ENCODE results near the gene PDZD4. TPM values are rescaled to one million over a fixed set of nuclear protein-coding genes. Genes with fewer than 3 reads are reported as not detected.

PDZD4 gene
- total and polyA plus RNA-seq, 2 experiments from 2014 or later = 0.50 to 5.8 TPM

DNA sequence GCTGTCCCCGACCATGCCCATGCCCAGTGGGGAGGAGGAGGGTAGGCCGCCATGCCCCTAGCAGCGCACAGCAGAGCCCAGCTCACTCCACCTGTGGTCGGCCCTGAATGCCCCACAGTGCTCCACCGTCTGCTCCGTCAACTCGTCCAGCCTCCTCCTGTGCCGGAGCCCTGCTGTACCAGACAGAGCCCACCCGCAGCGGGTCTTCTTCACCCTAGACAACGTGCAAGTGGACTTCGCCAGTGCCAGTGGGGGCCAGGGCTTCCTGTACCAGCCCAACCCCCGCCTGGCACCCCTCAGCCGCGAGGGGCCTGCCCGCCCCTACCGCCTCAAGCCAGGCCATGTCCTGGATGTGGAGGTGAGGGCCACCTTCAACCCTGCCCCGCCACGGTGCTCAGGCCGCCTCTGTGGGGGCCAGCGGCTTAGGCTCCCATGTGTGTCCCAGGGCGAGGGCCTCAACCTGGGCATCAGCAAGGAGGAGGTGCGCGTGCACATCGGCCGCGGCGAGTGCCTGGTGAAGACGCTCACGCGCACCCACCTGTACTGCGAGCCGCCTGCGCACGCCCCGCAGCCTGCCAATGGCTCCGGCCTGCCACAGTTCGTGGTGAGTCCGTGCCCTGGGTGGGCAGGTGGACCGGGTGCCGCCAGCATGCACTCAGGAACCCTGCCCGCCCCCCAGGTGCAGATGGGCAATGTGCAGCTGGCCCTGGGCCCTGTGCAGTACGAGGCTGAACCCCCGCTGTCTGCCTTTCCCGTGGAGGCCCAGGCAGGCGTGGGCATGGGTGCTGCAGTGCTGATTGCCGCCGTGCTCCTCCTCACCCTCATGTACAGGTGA, 56.4 kb downstream of the PDZD4 start:
- Histone ChIP-seq H3K36me3 (no peaks in the 10 kb centered on the region), H3K4me3 (no peak overlapping the region), H3K27me3 (no peaks in the 10 kb centered on the region), H3K4me1 (ENCODE audit: low read depth) (no peaks in the 10 kb centered on the region), H3K27ac (no peak overlapping the region), H3K9me3 (ENCODE audit: low read depth) (no peaks in the 10 kb centered on the region)
- no peak for DNase-seq (ENCODE audit: low read depth in 1 of 2, low spot score in 1 of 2)
- TF ChIP-seq, protein P1, sequence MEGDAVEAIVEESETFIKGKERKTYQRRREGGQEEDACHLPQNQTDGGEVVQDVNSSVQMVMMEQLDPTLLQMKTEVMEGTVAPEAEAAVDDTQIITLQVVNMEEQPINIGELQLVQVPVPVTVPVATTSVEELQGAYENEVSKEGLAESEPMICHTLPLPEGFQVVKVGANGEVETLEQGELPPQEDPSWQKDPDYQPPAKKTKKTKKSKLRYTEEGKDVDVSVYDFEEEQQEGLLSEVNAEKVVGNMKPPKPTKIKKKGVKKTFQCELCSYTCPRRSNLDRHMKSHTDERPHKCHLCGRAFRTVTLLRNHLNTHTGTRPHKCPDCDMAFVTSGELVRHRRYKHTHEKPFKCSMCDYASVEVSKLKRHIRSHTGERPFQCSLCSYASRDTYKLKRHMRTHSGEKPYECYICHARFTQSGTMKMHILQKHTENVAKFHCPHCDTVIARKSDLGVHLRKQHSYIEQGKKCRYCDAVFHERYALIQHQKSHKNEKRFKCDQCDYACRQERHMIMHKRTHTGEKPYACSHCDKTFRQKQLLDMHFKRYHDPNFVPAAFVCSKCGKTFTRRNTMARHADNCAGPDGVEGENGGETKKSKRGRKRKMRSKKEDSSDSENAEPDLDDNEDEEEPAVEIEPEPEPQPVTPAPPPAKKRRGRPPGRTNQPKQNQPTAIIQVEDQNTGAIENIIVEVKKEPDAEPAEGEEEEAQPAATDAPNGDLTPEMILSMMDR (IDR thresholded peaks at IDR 0.05; ENCODE audit: low read depth, low read length) = no peak

DNA sequence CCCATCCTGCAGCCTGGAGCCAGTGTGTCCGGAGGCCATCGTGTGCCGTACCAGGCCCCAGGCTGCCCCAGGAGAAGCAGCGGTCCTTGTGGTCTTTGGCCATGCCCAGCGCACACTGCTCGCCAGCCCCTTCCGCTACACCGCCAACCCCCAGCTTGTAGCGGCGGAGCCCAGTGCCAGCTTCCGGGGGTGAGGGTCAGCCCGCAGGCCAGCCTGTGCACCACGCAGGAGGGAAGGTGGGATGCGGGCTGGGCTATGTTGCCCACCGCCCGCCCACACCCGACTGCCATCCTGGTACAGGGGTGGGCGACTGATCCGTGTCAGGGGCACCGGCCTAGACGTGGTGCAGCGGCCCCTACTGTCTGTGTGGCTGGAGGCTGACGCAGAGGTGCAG, 57.1 kb downstream of the PDZD4 start:
- Histone ChIP-seq H3K27ac (no peak overlapping the region), H3K4me1 (ENCODE audit: low read depth) (no peaks in the 10 kb centered on the region), H3K36me3 (no peaks in the 10 kb centered on the region), H3K27me3 (no peaks in the 10 kb centered on the region), H3K9me3 (ENCODE audit: low read depth) (no peaks in the 10 kb centered on the region), H3K4me3 (no peak overlapping the region)
- TF ChIP-seq, protein P1 (IDR thresholded peaks at IDR 0.05; ENCODE audit: low read depth, low read length) = no peak
- DNase-seq (ENCODE audit: low read depth in 1 of 2, low spot score in 1 of 2) = no peak

DNA sequence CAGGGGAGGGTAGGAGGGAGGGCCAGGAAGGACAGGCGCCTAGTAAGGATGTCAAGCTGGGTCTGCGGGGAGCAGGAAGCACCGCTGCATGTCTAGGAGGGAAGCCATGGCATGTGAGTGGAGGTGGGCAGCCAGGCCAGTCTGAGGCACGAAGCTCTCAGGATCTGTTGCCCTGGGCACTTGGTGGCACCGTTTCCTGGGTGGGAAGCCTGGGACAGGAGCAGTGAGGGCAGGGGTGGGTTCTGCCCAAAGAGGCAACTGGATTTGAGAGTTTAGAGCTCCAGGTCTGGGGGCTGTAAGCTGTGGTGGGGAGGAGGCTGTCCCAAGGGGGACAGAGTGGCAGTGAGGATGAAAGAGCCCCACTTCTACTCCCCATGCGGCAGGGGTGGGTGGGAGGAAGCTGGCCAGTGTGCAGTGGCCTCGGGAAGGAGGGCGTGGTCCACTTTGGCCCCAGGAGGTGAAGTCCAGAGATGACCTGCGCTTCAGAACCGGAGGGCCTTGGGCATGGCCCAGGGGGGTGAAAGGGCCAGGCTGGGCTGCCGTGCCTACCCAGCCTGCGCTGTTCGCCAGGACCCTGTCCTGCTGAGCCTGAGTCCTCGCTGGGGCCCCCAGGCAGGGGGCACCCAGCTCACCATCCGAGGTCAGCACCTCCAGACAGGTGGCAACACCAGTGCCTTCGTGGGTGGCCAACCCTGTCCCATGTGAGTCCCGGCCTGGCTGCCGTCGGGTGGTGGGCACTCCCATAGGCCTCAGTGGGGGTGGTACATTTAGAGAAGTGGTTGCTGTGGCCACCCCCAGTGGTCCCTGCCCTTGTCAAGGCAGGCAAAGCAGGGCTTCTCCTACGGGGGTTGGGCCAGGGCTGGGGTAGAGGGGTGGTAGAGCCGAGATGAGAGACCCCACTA, 57.8 kb downstream of the PDZD4 start:
- TF ChIP-seq, protein P1 (IDR thresholded peaks at IDR 0.05; ENCODE audit: low read depth, low read length) = no peak
- Histone ChIP-seq H3K27ac (no peak overlapping the region), H3K4me1 (ENCODE audit: low read depth) (no peaks in the 10 kb centered on the region), H3K4me3 (no peak overlapping the region), H3K27me3 (no peaks in the 10 kb centered on the region), H3K9me3 (ENCODE audit: low read depth) (no peaks in the 10 kb centered on the region), H3K36me3 (no peaks in the 10 kb centered on the region)
- no peak for DNase-seq (ENCODE audit: low read depth in 1 of 2, low spot score in 1 of 2)

DNA sequence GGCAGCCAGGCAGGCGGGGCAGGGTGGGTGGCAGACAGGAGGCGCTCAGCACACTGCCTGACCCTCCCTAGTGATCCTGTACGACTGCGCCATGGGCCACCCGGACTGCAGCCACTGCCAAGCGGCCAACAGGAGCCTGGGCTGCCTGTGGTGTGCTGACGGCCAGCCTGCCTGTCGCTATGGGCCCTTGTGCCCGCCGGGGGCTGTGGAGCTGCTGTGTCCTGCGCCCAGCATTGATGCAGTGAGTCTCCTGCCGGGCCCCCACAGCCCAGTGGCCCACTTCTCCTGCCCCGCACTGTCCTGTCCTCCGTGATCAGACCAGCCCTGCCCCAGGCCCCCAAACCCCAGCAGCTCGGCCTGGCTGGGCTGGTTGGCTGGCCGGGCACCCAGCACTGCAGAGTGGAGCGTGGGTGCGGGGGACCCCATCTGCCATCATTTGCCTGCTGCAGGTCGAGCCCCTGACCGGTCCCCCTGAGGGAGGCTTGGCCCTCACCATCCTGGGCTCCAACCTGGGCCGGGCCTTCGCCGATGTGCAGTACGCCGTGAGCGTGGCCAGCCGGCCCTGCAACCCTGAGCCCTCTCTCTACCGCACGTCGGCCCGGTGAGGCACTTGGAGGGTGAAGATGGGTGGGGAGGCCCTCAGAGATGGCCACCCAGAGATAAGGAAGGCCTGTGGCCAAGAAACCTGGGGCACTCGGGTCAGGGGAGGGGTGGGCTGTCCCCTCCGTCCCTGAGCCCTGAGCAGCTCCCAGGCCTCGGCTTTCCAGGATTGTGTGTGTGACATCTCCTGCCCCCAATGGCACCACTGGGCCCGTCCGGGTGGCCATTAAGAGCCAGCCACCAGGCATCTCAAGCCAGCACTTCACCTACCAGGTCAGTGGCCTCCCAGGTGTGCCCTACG, 58.7 kb downstream of the PDZD4 start:
- no peak for DNase-seq (ENCODE audit: low read depth in 1 of 2, low spot score in 1 of 2)
- H3K4me1 ChIP-seq (ENCODE audit: low read depth) = no peaks in the 10 kb centered on the region
- TF ChIP-seq, protein P1 (IDR thresholded peaks at IDR 0.05; ENCODE audit: low read depth, low read length) = no peak
- H3K27me3 ChIP-seq = no peaks in the 10 kb centered on the region
- H3K9me3 ChIP-seq (ENCODE audit: low read depth) = no peaks in the 10 kb centered on the region
- no peaks in the 10 kb centered on the region for H3K36me3 ChIP-seq
- no peak overlapping the region for H3K27ac ChIP-seq
- H3K4me3 ChIP-seq = no peak overlapping the region
